Measurements from ENCODE around the gene LIMS2. TPM values are rescaled to one million over a fixed set of nuclear protein-coding genes. Genes with fewer than 3 reads are reported as not detected.
A peak's percentile ranks its signal among the peaks of the same experiment; 100 is the strongest.

Gene LIMS2
- total and polyA plus RNA-seq, 10 donors: 62.5 to 437 (median 115) TPM

GRCh38 chr2:127698553-127699355, 23.4 kb upstream of the LIMS2 start:
- intact Hi-C loops (cut with DNase I; ENCODE audit: low total_unique reads): no loop called here
- DNase-seq: no peak
- TF ChIP-seq POLR2A (IDR thresholded peaks at IDR 0.05): no peak
- no peak for TF ChIP-seq POLR2AphosphoS5 (IDR thresholded peaks at IDR 0.05)
- TF ChIP-seq CTCF (IDR thresholded peaks at IDR 0.05 in 8 of 11, conservative IDR thresholded peaks at IDR 0.05 in 3 of 11): no peak

DNA sequence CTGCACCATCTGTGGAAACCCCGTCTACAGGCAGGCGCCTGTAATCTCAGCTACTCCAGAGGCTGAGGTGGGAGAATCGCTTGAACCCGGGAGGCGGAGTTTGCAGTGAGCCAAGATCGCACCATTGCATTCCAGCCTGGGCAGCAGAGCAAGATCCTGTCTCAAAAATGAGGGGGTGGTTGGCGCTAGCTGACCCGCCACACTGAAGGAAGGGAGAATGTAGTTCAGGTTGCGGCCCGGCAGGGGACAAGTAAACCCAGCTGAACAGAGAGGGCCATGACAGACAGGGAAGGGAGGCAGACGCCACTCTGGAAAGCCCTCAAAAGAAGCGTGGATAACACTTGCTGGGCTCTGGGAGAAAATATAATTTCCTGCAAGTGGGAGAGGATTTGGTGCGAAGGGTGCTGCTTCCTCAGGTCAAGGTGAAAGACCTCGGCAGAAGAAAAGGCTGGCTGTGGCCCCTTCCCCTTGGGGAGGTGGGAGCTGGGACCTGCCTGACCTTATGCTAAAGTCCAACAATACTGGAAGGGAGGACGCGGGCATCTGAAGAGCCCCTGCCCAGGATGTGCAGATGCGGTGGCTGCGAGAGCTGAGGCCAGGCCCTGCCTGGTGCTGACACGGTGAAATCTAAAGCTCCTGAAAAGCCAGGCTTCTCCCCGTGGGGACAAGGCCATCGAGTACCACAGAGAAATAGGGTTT, 22.3 kb upstream of the LIMS2 start:
- TF ChIP-seq POLR2A (IDR thresholded peaks at IDR 0.05) (no peak), CTCF (IDR thresholded peaks at IDR 0.05 in 8 of 11, conservative IDR thresholded peaks at IDR 0.05 in 3 of 11) (no peak), POLR2AphosphoS5 (IDR thresholded peaks at IDR 0.05) (no peak)
- H3K9me3 ChIP-seq: no peaks in the 10 kb centered on the region
- 82 to 91% (median 88%) methylated on average over 20 to 21 of the region's 21 CpGs for WGBS, 5 donors
- H3K4me3 ChIP-seq: no peak overlapping the region
- H3K4me1 ChIP-seq: peaks cover 4 to 29% (median 26%) of the 10 kb centered on the region in 6 donors
- peaks cover 0 to 10% (median 0%) of the 10 kb centered on the region in 7 donors for H3K27me3 ChIP-seq (replicated peaks in 1 of 7)
- intact Hi-C loops (cut with DNase I; ENCODE audit: low total_unique reads): no loop called here
- no peaks in the 10 kb centered on the region for H3K36me3 ChIP-seq
- DNase-seq: no peak
- no peak overlapping the region for H3K27ac ChIP-seq

More at GRCh38 chr2:127698553-127699355, 23.4 kb upstream of the LIMS2 start:
- Histone ChIP-seq H3K27me3 (replicated peaks in 1 of 7) (peaks cover 0 to 10% (median 0%) of the 10 kb centered on the region in 7 donors), H3K9me3 (no peaks in the 10 kb centered on the region), H3K4me3 (no peak overlapping the region), H3K27ac (no peak overlapping the region), H3K4me1 (peaks cover 15 to 40% (median 38%) of the 10 kb centered on the region in 6 donors), H3K36me3 (peaks cover 0 to 9% (median 0%) of the 10 kb centered on the region in 6 donors)
- WGBS, 5 donors: 94 to 97% (median 96%) methylated on average over 27 of the region's 27 CpGs

GRCh38 chr2:127695491-127696472, 20.5 kb upstream of the LIMS2 start:
- intact Hi-C loops (cut with DNase I; ENCODE audit: low total_unique reads): no loop called here
- DNase-seq: peak; percentile 90
- H3K9me3 ChIP-seq: peaks cover 0 to 12% (median 11%) of the 10 kb centered on the region in 8 donors
- no peak overlapping the region for H3K27ac ChIP-seq
- TF ChIP-seq POLR2AphosphoS5 (IDR thresholded peaks at IDR 0.05): peak; percentile 19 to 66 (median 64)
- TF ChIP-seq POLR2A (IDR thresholded peaks at IDR 0.05): no peak
- peak; percentile 24 to 77 (median 59) for TF ChIP-seq CTCF (IDR thresholded peaks at IDR 0.05 in 8 of 11, conservative IDR thresholded peaks at IDR 0.05 in 3 of 11)
- H3K36me3 ChIP-seq: no peaks in the 10 kb centered on the region
- 29 to 63% (median 42%) methylated on average over 39 to 52 of the region's 52 CpGs for WGBS, 5 donors
- H3K4me1 ChIP-seq: peaks cover 0 to 21% (median 17%) of the 10 kb centered on the region in 6 donors
- H3K27me3 ChIP-seq (replicated peaks in 1 of 7): peaks cover 0 to 10% (median 0%) of the 10 kb centered on the region in 7 donors
- H3K4me3 ChIP-seq: peak overlapping the region in 5 of 8 donors; percentile 6 to 57 (median 20)

All from spleen (tissue), 11 donors.